KOPT-K1 (cell line): ENCODE measurements around the gene SPPL2C.

ENCODE experiments used
- H3K27ac ChIP-seq: fragments of 200-600 bp; sonication (generic); 2 replicates; pipeline ENCODE4 v1.5.1; 2016; ENCODE audit warnings: antibody characterized with exemption, mild to moderate bottlenecking, low read depth, low read length; ENCODE audit not compliant: poor library complexity, severe bottlenecking
- H3K36me3 ChIP-seq: fragments of 200-600 bp; sonication (generic); 2 replicates; pipeline ENCODE4 v1.5.1; 2017; ENCODE audit warnings: antibody characterized with exemption, mild to moderate bottlenecking, low read length, moderate library complexity; ENCODE audit not compliant: insufficient read depth
- H3K9me3 ChIP-seq: fragments of 200-600 bp; sonication (generic); 2 replicates; pipeline ENCODE4 v1.5.1; 2017; ENCODE audit warnings: antibody characterized with exemption, low read length, mild to moderate bottlenecking; ENCODE audit not compliant: insufficient read depth, poor library complexity, severe bottlenecking

SPPL2C gene

GRCh38 chr17:45821147-45821546 is 23.5 kb upstream of the SPPL2C start:
- Histone ChIP-seq H3K27ac (no peak overlapping the region), H3K9me3 (no peaks in the 10 kb centered on the region), H3K36me3 (no peaks in the 10 kb centered on the region)

GRCh38 chr17:45823598-45823997 is 21.1 kb upstream of the SPPL2C start:
- Histone ChIP-seq H3K36me3 (no peaks in the 10 kb centered on the region), H3K9me3 (no peaks in the 10 kb centered on the region), H3K27ac (no peak overlapping the region)

GRCh38 chr17:45824475-45824874 is 20.2 kb upstream of the SPPL2C start:
- Histone ChIP-seq H3K9me3 (no peaks in the 10 kb centered on the region), H3K27ac (no peak overlapping the region), H3K36me3 (no peaks in the 10 kb centered on the region)

- Histone ChIP-seq H3K9me3 (no peaks in the 10 kb centered on the region), H3K27ac (no peak overlapping the region), H3K36me3 (no peaks in the 10 kb centered on the region)
These were observed 19.7 kb upstream of the SPPL2C start for GRCh38 chr17:45824901-45825492.

- no peak overlapping the region for H3K27ac ChIP-seq
- H3K36me3 ChIP-seq, result no peaks in the 10 kb centered on the region
- H3K9me3 ChIP-seq, result no peaks in the 10 kb centered on the region
These were observed 18.9 kb upstream of the SPPL2C start for GRCh38 chr17:45825792-45826191.

- H3K9me3 ChIP-seq, result no peaks in the 10 kb centered on the region
- H3K27ac ChIP-seq, result no peak overlapping the region
- H3K36me3 ChIP-seq, result no peaks in the 10 kb centered on the region
These were observed 17.6 kb upstream of the SPPL2C start for GRCh38 chr17:45826919-45827588.

GRCh38 chr17:45828171-45828570 is 16.5 kb upstream of the SPPL2C start:
- no peaks in the 10 kb centered on the region for H3K9me3 ChIP-seq
- no peak overlapping the region for H3K27ac ChIP-seq
- H3K36me3 ChIP-seq, result no peaks in the 10 kb centered on the region

- H3K9me3 ChIP-seq, result no peaks in the 10 kb centered on the region
- no peak overlapping the region for H3K27ac ChIP-seq
- no peaks in the 10 kb centered on the region for H3K36me3 ChIP-seq
These were observed 16.0 kb upstream of the SPPL2C start for GRCh38 chr17:45828582-45829133.

- no peaks in the 10 kb centered on the region for H3K36me3 ChIP-seq
- H3K27ac ChIP-seq, result no peak overlapping the region
- H3K9me3 ChIP-seq, result no peaks in the 10 kb centered on the region
These were observed 10.8 kb upstream of the SPPL2C start for GRCh38 chr17:45833920-45834319.

- Histone ChIP-seq H3K27ac (no peak overlapping the region), H3K9me3 (no peaks in the 10 kb centered on the region), H3K36me3 (no peaks in the 10 kb centered on the region)
These were observed 9.9 kb upstream of the SPPL2C start for GRCh38 chr17:45834471-45835396.

- no peak overlapping the region for H3K27ac ChIP-seq
- H3K9me3 ChIP-seq, result no peaks in the 10 kb centered on the region
- no peaks in the 10 kb centered on the region for H3K36me3 ChIP-seq
These were observed 9.2 kb upstream of the SPPL2C start for GRCh38 chr17:45835481-45835880.

GRCh38 chr17:45836047-45837044 is 8.3 kb upstream of the SPPL2C start:
- Histone ChIP-seq H3K9me3 (no peaks in the 10 kb centered on the region), H3K36me3 (no peaks in the 10 kb centered on the region), H3K27ac (no peak overlapping the region)

- H3K36me3 ChIP-seq, result no peaks in the 10 kb centered on the region
- no peak overlapping the region for H3K27ac ChIP-seq
These were observed 7.5 kb upstream of the SPPL2C start for GRCh38 chr17:45837187-45837586.

GRCh38 chr17:45837603-45838002 is 7.1 kb upstream of the SPPL2C start:
- Histone ChIP-seq H3K36me3 (no peaks in the 10 kb centered on the region), H3K27ac (no peak overlapping the region), H3K9me3 (no peaks in the 10 kb centered on the region)

More at GRCh38 chr17:45837187-45837586, 7.5 kb upstream of the SPPL2C start:
- H3K9me3 ChIP-seq, result no peaks in the 10 kb centered on the region
